Adipose tissue (tissue), 3 donors: Measurements from ENCODE around the gene MAGEA3. TPM values are rescaled to one million over a fixed set of nuclear protein-coding genes. Genes with fewer than 3 reads are reported as not detected.
"Not testable (repeated sequence)": the region's sequence is repeated elsewhere in the genome, so short reads cannot be mapped to it uniquely, and the experiment has no call there.

Source experiments
- H3K27ac ChIP-seq: one replicate; pipeline ENCODE4 v1.5.1; 2013; ENCODE audit warnings: low read depth, low read length
- WGBS, 3 donors: extraction: QIAGEN DNeasy Blood & Tissue Kit; methylation state at CpG; one replicate each; pipeline ENCODE4 v1.1.7; 2013; 5-methylcytosine and 5-hydroxymethylcytosine counted together
- polyA plus RNA-seq, 3 donors: library from polyadenylated mRNA; stranded (reverse); fragments of 200-250 nt; gene quantifications; one replicate each; pipeline ENCODE4 v1.2.3, GENCODE V29; 2013
- donor health status: healthy with polysubstance abuse.
- donor health status: Bipolar disorder and iron deficiency.
- donor health status: healthy.

The MAGEA3 gene
- polyA plus RNA-seq, 3 donors, result not detected

- 86 to 96% (median 93%) methylated on average over 10 to 22 of the region's 22 CpGs for WGBS, 3 donors
- H3K27ac ChIP-seq, result not testable (repeated sequence)
Measured at GRCh38 chrX:152734143-152734858, 35.7 kb downstream of the MAGEA3 start.

- 62 to 85% (median 65%) methylated on average over 2 of the region's 2 CpGs for WGBS, 3 donors
- H3K27ac ChIP-seq, result no peak overlapping the region
Measured at GRCh38 chrX:152735101-152735500, 36.5 kb downstream of the MAGEA3 start.

- WGBS, 3 donors, result 81 to 93% (median 90%) methylated on average over 6 to 12 of the region's 12 CpGs
- no peak overlapping the region for H3K27ac ChIP-seq
Measured at GRCh38 chrX:152735860-152736511, 37.4 kb downstream of the MAGEA3 start.

- not testable (repeated sequence) for H3K27ac ChIP-seq
- 80 to 87% (median 83%) methylated on average over 11 to 12 of the region's 12 CpGs for WGBS, 3 donors
Measured at GRCh38 chrX:152736528-152736927, 37.9 kb downstream of the MAGEA3 start.

- 78 to 90% (median 81%) methylated on average over 5 of the region's 5 CpGs for WGBS, 3 donors
- no peak overlapping the region for H3K27ac ChIP-seq
Measured at GRCh38 chrX:152738560-152738959, 40.0 kb downstream of the MAGEA3 start.

Other genes starting within 250 kb of the MAGEA3 start
- gene GABRA3, start 247.5 kb upstream of the MAGEA3 start, polyA plus RNA-seq, result not detected
- gene GABRQ, start 60.9 kb upstream of the MAGEA3 start, polyA plus RNA-seq, result under 1 TPM in 1 of 3 donors, not detected in 2; 0.01 TPM
- not detected for gene CSAG2, start 10.5 kb downstream of the MAGEA3 start, polyA plus RNA-seq
- gene MAGEA2B, start 15.8 kb downstream of the MAGEA3 start, polyA plus RNA-seq, result not detected
- gene CSAG1, start 34.9 kb downstream of the MAGEA3 start, polyA plus RNA-seq, result not detected
- gene MAGEA12, start 35.0 kb downstream of the MAGEA3 start, polyA plus RNA-seq, result not detected
- gene MAGEA2, start 55.0 kb downstream of the MAGEA3 start, polyA plus RNA-seq, result not detected
- gene CSAG3, start 60.4 kb downstream of the MAGEA3 start, polyA plus RNA-seq, result not detected
- not detected for gene MAGEA6, start 70.9 kb downstream of the MAGEA3 start, polyA plus RNA-seq
- gene CETN2, start 132.0 kb downstream of the MAGEA3 start, polyA plus RNA-seq, result 10 to 100 TPM; 14.3 to 48.5 (median 24.3) TPM
- 10 to 100 TPM; 13.4 to 44.1 (median 15.8) TPM for gene NSDHL, start 132.3 kb downstream of the MAGEA3 start, polyA plus RNA-seq
- 1 to 10 TPM; 2.3 to 3.9 (median 3.6) TPM for gene ZNF185, start 199.3 kb downstream of the MAGEA3 start, polyA plus RNA-seq